Activated CD8-positive, alpha-beta memory T cell treated with anti-CD3 and anti-CD28 coated beads, Interleukin-2, amount 10 ng/mL, durations not matched to agents 7 days and 5 days (primary cell): ENCODE data around the gene RGPD6. TPM values are rescaled to one million over a fixed set of nuclear protein-coding genes. Genes with fewer than 3 reads are reported as not detected.
"Not testable (repeated sequence)": the region's sequence is repeated elsewhere in the genome, so short reads cannot be mapped to it uniquely, and the experiment has no call there.

ENCODE experiments used
- ATAC-seq: fragments of 150-1000 bp; cut with Tn5 transposase; one replicate; pipeline ENCODE4 v1.10.0; 2021; ENCODE audit warnings: moderate library complexity
- CTCF ChIA-PET: fragments of 350-600 bp; sonication (Branson Sonifier 250); formaldehyde crosslinking; loops from one replicate; lab custom pipeline; 2021; ENCODE audit warnings: antibody characterized with exemption; lab: Charles Lee
- DNase-seq: peaks from one replicate; pipeline ENCODE4 v3.0.0-alpha.2; 2020
- H3K27ac Mint-ChIP-seq: one replicate; pipeline ENCODE4 v1.8.0; 2021; ENCODE audit warnings: mild to moderate bottlenecking, mixed read lengths
- H3K27me3 Mint-ChIP-seq: one replicate; pipeline ENCODE4 v1.8.0; 2021; ENCODE audit warnings: mixed read lengths
- H3K36me3 Mint-ChIP-seq: one replicate; pipeline ENCODE4 v1.8.0; 2021; ENCODE audit warnings: mild to moderate bottlenecking, mixed read lengths
- H3K4me1 Mint-ChIP-seq: one replicate; pipeline ENCODE4 v1.8.0; 2021; ENCODE audit warnings: mixed read lengths
- H3K4me3 Mint-ChIP-seq: one replicate; pipeline ENCODE4 v1.8.0; 2021; ENCODE audit warnings: mild to moderate bottlenecking, moderate library complexity, mixed read lengths
- H3K9me3 Mint-ChIP-seq: one replicate; pipeline ENCODE4 v1.8.0; 2022; ENCODE audit warnings: low read depth, mixed read lengths
- total RNA-seq, 2 experiments: library from RNA; stranded (reverse); gene quantifications; one replicate each; pipeline ENCODE4 v1.2.3, GENCODE V29; 2021

The RGPD6 gene
- total RNA-seq, 2 experiments from 2014 or later, result 11.7 to 16.3 TPM

- H3K4me1 Mint-ChIP-seq, DNase-seq, H3K27me3 Mint-ChIP-seq, H3K36me3 Mint-ChIP-seq, H3K9me3 Mint-ChIP-seq, ATAC-seq, H3K27ac Mint-ChIP-seq, CTCF ChIA-PET, H3K4me3 Mint-ChIP-seq: not testable (repeated sequence)
Observed at GRCh38 chr2:110579216-110579965, 2.4 kb upstream of the RGPD6 start.

GRCh38 chr2:110578429-110578828, 1.4 kb upstream of the RGPD6 start:
- H3K9me3 Mint-ChIP-seq, H3K27ac Mint-ChIP-seq, H3K36me3 Mint-ChIP-seq, H3K4me1 Mint-ChIP-seq, ATAC-seq, H3K4me3 Mint-ChIP-seq, CTCF ChIA-PET, H3K27me3 Mint-ChIP-seq, DNase-seq: not testable (repeated sequence)

DNA sequence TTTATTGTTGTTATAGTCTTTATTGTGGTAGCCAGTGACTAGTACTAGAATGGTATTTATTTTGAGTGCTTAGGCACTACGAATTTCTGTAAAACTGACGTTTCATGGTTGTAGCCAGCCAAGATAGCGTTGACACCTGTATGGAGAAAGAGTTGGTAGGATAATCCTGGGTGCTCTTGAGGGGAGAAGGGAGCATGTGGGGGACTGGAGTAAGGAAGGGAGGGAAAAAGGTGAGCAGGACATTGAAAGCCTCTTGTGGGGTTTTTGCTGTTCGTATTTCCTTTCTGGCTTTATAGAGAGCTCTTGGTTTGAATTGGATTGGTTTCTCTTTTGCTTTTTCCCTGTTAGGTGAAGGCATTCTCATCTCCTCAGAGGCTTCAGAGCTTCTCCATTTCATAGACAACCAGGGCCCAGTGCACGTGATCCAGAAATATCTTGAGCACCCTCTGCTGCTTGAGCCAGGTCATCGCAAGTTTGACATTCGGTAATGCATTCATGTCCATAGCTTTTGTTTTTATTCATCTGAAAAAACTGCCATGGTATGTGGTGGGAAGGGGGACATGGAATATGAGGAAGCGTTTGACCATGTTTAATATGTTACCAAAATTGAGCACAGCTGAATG, 77.2 kb downstream of the RGPD6 start:
- CTCF ChIA-PET, H3K4me3 Mint-ChIP-seq, H3K9me3 Mint-ChIP-seq, H3K36me3 Mint-ChIP-seq, DNase-seq, H3K27me3 Mint-ChIP-seq, H3K27ac Mint-ChIP-seq, H3K4me1 Mint-ChIP-seq: not testable (repeated sequence)
- peak; percentile 70 for ATAC-seq

DNA sequence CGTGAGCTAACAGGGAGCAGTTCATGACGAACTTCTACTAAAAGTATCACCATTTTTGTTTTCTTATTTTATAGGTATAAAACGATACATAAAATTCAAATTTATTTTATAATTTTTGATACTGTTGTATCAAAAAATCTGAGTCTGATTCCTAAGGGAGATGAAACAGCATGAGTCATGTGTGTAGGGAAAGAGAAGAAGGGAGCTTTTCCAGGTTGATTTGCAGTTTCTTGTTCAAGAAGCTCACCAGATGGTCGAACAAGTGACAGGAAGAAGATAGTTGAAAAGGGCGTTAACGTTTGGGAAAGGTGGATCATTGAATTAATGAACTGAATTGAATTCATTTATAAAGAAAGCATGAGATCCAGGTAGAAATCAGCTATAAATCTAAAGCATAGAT, 81.0 kb downstream of the RGPD6 start:
- ATAC-seq, H3K4me1 Mint-ChIP-seq, H3K9me3 Mint-ChIP-seq, H3K27me3 Mint-ChIP-seq, H3K36me3 Mint-ChIP-seq, H3K4me3 Mint-ChIP-seq, DNase-seq, H3K27ac Mint-ChIP-seq, CTCF ChIA-PET: not testable (repeated sequence)

- H3K27me3 Mint-ChIP-seq, DNase-seq, H3K9me3 Mint-ChIP-seq, H3K36me3 Mint-ChIP-seq, ATAC-seq, H3K4me3 Mint-ChIP-seq, CTCF ChIA-PET, H3K4me1 Mint-ChIP-seq, H3K27ac Mint-ChIP-seq: not testable (repeated sequence)
Observed at GRCh38 chr2:110494488-110494887, 82.5 kb downstream of the RGPD6 start.

GRCh38 chr2:110488991-110489390, 88.0 kb downstream of the RGPD6 start:
- H3K36me3 Mint-ChIP-seq, H3K4me3 Mint-ChIP-seq, H3K9me3 Mint-ChIP-seq, H3K27ac Mint-ChIP-seq, H3K27me3 Mint-ChIP-seq, DNase-seq, H3K4me1 Mint-ChIP-seq, ATAC-seq, CTCF ChIA-PET: not testable (repeated sequence)

DNA sequence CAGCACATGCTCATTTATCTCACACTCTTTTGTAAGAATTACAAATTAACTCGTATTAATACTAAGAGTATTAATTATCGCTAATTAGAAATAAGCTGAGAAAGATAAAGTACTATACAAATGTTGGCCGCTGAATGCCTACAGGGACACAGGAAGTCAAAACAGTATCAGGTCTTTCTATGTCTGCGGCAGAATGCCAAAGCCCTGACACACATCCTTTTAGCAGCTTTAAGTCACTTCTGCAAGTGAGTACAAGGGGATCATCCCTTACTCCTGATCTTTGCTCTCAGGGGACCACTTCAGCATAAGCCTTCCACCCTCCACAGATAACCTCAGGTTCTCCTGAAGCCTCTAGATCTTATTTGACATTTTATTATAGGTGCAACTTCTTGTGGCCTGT, 94.3 kb downstream of the RGPD6 start:
- not testable (repeated sequence) for ATAC-seq

GRCh38 chr2:110481200-110481599, 95.8 kb downstream of the RGPD6 start:
- H3K27ac Mint-ChIP-seq, H3K4me1 Mint-ChIP-seq, DNase-seq, H3K36me3 Mint-ChIP-seq, CTCF ChIA-PET, H3K9me3 Mint-ChIP-seq, ATAC-seq, H3K4me3 Mint-ChIP-seq, H3K27me3 Mint-ChIP-seq: not testable (repeated sequence)

More for the DNA sequence above, 94.3 kb downstream of the RGPD6 start:
- DNase-seq, H3K9me3 Mint-ChIP-seq, CTCF ChIA-PET, H3K27ac Mint-ChIP-seq, H3K4me1 Mint-ChIP-seq, H3K36me3 Mint-ChIP-seq, H3K27me3 Mint-ChIP-seq, H3K4me3 Mint-ChIP-seq: not testable (repeated sequence)

- H3K4me3 Mint-ChIP-seq, DNase-seq, ATAC-seq, H3K27me3 Mint-ChIP-seq, H3K27ac Mint-ChIP-seq, H3K4me1 Mint-ChIP-seq, H3K36me3 Mint-ChIP-seq, CTCF ChIA-PET, H3K9me3 Mint-ChIP-seq: not testable (repeated sequence)
Observed at GRCh38 chr2:110480084-110480483, 96.9 kb downstream of the RGPD6 start.

- H3K36me3 Mint-ChIP-seq, H3K9me3 Mint-ChIP-seq, H3K27me3 Mint-ChIP-seq, ATAC-seq, H3K4me1 Mint-ChIP-seq, DNase-seq, CTCF ChIA-PET, H3K27ac Mint-ChIP-seq, H3K4me3 Mint-ChIP-seq: not testable (repeated sequence)
Observed at GRCh38 chr2:110477370-110477769, 99.7 kb downstream of the RGPD6 start.

- H3K27ac Mint-ChIP-seq, H3K36me3 Mint-ChIP-seq, CTCF ChIA-PET, H3K4me1 Mint-ChIP-seq, H3K9me3 Mint-ChIP-seq, H3K27me3 Mint-ChIP-seq, DNase-seq, ATAC-seq, H3K4me3 Mint-ChIP-seq: not testable (repeated sequence)
Observed at GRCh38 chr2:110476952-110477351, 100.1 kb downstream of the RGPD6 start.

- H3K4me3 Mint-ChIP-seq, CTCF ChIA-PET, H3K4me1 Mint-ChIP-seq, H3K27me3 Mint-ChIP-seq, ATAC-seq, DNase-seq, H3K9me3 Mint-ChIP-seq, H3K36me3 Mint-ChIP-seq, H3K27ac Mint-ChIP-seq: not testable (repeated sequence)
Observed at GRCh38 chr2:110475627-110476359, 101.2 kb downstream of the RGPD6 start.

DNA sequence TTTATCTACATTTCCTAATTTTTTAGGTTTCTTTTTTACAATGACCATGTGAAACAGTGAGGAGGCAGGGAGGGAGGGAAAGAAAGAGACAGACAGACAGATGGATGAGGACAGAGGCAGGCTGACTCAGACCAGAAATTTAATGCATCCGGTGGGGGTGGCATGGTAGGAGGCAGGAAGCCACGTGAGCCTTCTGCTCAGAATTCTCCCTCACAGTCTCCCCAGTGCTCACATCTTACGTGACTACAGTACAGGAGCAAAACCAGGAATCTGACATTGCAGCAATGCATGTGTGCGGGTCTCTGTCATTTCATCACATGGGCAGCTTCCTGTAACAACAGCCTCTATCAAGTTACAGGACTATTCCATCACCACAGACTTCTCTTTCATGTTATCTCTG, 102.1 kb downstream of the RGPD6 start:
- H3K27ac Mint-ChIP-seq, CTCF ChIA-PET, H3K4me3 Mint-ChIP-seq, H3K4me1 Mint-ChIP-seq, DNase-seq, H3K27me3 Mint-ChIP-seq, H3K9me3 Mint-ChIP-seq, H3K36me3 Mint-ChIP-seq: not testable (repeated sequence)
- ATAC-seq, result peak; percentile 99

DNA sequence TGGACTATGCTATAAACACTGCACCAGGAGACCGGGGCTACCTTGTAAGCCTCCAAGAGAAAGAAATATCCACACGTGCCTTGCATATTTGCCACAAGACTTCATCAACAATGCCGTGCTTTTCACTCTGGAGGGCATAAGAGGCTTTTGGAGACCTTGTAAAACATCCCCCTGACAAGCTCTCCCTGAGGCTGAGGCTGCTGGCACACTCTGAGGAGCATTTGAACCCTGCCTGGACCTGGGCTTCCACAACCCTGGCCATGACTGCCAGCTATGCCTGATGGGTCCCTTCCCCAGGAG, 104.0 kb downstream of the RGPD6 start:
- H3K9me3 Mint-ChIP-seq, H3K4me3 Mint-ChIP-seq, H3K27me3 Mint-ChIP-seq, CTCF ChIA-PET, H3K36me3 Mint-ChIP-seq, H3K27ac Mint-ChIP-seq, DNase-seq, H3K4me1 Mint-ChIP-seq, ATAC-seq: not testable (repeated sequence)
